HL-60 (cell line): ENCODE measurements around the gene BAIAP2.

Experiments used
- DNase-seq, 2 experiments: peaks; one replicate each; pipeline ENCODE4 v3.0.0-alpha.2; 2010 to 2020; ENCODE audit warnings: low read depth in 1 of 2, low spot score in 1 of 2
- H3K27ac ChIP-seq: fragments of 250-450 bp; sonication (Bioruptor Pico); replicated peaks from 2 replicates; pipeline ENCODE4 v1.5.1; 2020; ENCODE audit warnings: mild to moderate bottlenecking, moderate library complexity
- H3K27me3 ChIP-seq: fragments of 250-450 bp; sonication (Bioruptor Pico); 2 replicates; pipeline ENCODE4 v1.5.1; 2021; ENCODE audit warnings: mild to moderate bottlenecking, moderate library complexity; ENCODE audit not compliant: insufficient read depth, poor library complexity, severe bottlenecking
- H3K4me3 ChIP-seq: replicated peaks from 2 replicates; pipeline ENCODE4 v1.5.1; 2011; ENCODE audit warnings: mild to moderate bottlenecking, control low read depth, low read length; ENCODE audit not compliant: insufficient read depth
- GABPA ChIP-seq: IDR thresholded peaks from 2 replicates; pipeline ENCODE4 v1.6.1; 2012; ENCODE audit warnings: low read depth
- POLR2AphosphoS5 ChIP-seq: IDR thresholded peaks from 2 replicates; pipeline ENCODE4 v1.6.1; 2012; ENCODE audit warnings: low read depth
- SPI1 ChIP-seq: IDR thresholded peaks from 2 replicates; pipeline ENCODE4 v1.6.1; 2012; ENCODE audit warnings: low read depth, mild to moderate bottlenecking, borderline replicate concordance
- TF ChIP-seq, protein P1 (sequence below): IDR thresholded peaks from one replicate; pipeline ENCODE4 v1.5.1; 2011; ENCODE audit warnings: low read length, control low read depth, inconsistent platforms; ENCODE audit not compliant: insufficient read depth
- TF ChIP-seq, protein P2 (sequence below): IDR thresholded peaks from 2 replicates; pipeline ENCODE4 v1.6.1; 2012; ENCODE audit warnings: low read depth; ENCODE audit not compliant: insufficient replicate concordance

BAIAP2 gene

DNA sequence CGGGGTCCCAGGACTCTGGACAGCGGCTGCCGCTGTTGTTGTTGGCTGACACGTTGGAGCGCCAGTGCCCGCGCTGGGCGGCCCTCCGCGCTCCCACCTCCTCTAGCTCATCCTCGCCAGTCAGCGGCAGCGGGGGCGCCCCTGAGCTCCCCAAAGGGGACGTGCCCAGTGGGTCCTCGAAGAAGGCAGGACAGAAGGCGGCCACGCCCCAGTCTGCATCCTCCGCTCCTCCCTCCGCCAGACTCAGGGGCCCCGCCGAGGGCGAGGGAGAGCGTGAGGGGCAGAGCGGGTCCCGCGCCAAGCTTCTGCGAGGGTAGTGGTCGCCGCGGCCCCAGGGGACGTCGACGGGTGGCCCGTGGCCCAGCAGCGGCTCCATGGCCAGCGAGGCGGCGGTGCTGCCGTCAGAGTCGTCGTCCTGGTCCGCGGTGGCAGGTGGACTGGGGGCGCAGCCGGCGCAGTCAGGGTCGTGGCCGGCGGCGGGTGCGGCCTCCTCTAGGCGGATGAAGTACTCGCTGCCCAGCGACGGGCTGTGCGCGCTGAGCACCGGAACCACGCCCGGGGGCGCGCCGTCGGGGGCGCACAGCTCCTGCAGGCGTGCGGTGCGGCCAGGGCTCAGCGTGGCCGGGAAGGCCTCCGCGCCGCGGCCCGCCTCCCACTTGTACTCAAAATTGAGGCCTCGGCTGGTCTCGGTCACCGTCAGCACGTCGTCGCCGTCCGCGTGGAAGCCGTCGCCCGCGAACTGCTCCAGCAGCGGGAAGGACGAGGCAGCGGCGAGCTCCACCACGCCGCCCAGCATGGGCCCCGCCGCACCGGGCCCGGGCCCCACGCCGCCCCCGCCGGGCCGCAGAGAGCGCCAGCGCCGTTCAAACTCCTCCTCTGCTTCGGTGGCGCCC lies 87.1 kb downstream of the BAIAP2 start:
- no peak for TF ChIP-seq SPI1
- TF ChIP-seq, protein P1, sequence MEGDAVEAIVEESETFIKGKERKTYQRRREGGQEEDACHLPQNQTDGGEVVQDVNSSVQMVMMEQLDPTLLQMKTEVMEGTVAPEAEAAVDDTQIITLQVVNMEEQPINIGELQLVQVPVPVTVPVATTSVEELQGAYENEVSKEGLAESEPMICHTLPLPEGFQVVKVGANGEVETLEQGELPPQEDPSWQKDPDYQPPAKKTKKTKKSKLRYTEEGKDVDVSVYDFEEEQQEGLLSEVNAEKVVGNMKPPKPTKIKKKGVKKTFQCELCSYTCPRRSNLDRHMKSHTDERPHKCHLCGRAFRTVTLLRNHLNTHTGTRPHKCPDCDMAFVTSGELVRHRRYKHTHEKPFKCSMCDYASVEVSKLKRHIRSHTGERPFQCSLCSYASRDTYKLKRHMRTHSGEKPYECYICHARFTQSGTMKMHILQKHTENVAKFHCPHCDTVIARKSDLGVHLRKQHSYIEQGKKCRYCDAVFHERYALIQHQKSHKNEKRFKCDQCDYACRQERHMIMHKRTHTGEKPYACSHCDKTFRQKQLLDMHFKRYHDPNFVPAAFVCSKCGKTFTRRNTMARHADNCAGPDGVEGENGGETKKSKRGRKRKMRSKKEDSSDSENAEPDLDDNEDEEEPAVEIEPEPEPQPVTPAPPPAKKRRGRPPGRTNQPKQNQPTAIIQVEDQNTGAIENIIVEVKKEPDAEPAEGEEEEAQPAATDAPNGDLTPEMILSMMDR: no peak
- no peak for TF ChIP-seq GABPA
- TF ChIP-seq, protein P2, sequence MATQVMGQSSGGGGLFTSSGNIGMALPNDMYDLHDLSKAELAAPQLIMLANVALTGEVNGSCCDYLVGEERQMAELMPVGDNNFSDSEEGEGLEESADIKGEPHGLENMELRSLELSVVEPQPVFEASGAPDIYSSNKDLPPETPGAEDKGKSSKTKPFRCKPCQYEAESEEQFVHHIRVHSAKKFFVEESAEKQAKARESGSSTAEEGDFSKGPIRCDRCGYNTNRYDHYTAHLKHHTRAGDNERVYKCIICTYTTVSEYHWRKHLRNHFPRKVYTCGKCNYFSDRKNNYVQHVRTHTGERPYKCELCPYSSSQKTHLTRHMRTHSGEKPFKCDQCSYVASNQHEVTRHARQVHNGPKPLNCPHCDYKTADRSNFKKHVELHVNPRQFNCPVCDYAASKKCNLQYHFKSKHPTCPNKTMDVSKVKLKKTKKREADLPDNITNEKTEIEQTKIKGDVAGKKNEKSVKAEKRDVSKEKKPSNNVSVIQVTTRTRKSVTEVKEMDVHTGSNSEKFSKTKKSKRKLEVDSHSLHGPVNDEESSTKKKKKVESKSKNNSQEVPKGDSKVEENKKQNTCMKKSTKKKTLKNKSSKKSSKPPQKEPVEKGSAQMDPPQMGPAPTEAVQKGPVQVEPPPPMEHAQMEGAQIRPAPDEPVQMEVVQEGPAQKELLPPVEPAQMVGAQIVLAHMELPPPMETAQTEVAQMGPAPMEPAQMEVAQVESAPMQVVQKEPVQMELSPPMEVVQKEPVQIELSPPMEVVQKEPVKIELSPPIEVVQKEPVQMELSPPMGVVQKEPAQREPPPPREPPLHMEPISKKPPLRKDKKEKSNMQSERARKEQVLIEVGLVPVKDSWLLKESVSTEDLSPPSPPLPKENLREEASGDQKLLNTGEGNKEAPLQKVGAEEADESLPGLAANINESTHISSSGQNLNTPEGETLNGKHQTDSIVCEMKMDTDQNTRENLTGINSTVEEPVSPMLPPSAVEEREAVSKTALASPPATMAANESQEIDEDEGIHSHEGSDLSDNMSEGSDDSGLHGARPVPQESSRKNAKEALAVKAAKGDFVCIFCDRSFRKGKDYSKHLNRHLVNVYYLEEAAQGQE: no peak
- TF ChIP-seq POLR2AphosphoS5: no peak
- DNase-seq: no peak
- H3K4me3 ChIP-seq: no peak overlapping the region
- no peak overlapping the region for H3K27ac ChIP-seq
- peaks cover 7% of the 10 kb centered on the region for H3K27me3 ChIP-seq

DNA sequence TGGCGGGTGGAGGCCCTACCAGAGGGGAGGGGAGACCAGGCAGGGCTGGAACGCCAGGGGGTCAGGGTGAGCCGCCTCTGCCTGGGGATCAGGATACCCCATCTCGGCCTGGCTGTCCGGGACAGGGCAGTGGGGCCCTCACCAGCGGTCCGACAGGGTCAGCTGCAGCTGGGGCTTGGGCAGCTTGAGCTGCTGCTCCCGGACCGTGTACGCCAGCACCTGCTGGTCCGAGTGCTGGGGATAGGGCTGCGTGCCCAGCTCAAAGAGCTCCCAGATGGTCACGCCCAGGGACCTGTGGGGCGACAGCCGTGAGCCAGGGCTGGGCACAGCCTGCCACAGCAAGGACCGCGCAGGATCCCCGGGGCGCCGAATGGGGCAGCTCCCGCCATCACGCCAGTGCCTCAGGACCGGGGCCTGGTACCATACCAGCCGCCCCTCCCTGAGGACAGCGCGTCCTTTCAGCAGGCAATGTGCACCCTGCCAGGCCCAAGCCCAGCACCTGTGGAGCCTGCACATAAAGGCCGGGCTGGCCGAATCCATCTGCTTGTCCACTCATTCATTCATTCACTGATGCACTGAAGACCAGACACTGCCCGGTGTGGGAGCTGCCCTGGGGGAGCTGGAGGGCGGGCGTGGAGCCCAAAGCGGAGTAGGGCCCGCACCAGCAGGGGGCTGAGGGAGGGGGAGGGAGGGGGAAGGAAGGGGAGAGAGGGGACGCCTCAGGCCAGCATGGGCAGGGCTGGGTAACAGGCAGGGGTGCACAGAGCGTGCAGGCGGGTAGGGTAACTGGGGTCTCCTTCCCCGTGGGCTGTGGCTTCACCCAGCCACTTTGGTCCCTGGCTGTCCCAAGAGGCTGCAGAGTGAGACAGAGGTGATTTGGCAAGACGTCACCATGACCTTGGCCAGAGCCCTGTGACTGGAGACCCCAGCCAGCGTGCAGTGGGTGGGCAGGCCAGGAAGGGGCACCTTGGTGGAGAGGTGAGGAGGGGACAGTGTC lies 88.4 kb downstream of the BAIAP2 start:
- no peak for DNase-seq
- no peak overlapping the region for H3K4me3 ChIP-seq
- TF ChIP-seq, protein P1: no peak
- TF ChIP-seq, protein P2: no peak
- H3K27me3 ChIP-seq: peaks cover 4% of the 10 kb centered on the region
- H3K27ac ChIP-seq: no peak overlapping the region

DNA sequence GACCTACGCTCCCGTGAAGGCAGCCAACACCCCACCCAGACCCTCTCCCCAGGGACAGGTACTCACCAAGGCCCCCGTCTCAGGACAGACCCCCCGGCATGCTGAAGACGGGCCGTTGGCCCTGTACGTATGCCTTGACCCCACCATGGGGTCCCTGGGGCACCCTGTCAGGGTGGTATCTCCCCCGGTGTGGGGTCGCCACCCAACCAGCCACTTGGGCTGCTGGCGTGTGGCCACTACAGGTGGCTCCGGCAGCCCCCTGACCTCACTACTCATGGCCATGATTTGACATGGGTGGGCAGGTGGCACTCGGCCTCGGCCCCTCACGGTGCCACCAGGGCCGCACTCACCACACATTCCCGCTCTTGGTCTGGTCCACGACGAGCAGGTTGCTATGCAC lies 89.4 kb downstream of the BAIAP2 start:
- Histone ChIP-seq H3K27ac (no peak overlapping the region), H3K27me3 (no peaks in the 10 kb centered on the region), H3K4me3 (no peak overlapping the region)
- no peak for DNase-seq
- TF ChIP-seq POLR2AphosphoS5: no peak
- TF ChIP-seq, protein P2: no peak
- no peak for TF ChIP-seq GABPA
- TF ChIP-seq SPI1: no peak
- TF ChIP-seq, protein P1: no peak
